H1 (cell line): ENCODE results near the gene TSKU. TPM values are rescaled to one million over a fixed set of nuclear protein-coding genes. Genes with fewer than 3 reads are reported as not detected.
"Not testable (repeated sequence)": the region's sequence is repeated elsewhere in the genome, so short reads cannot be mapped to it uniquely, and the experiment has no call there.

Experiments
- CTCF ChIA-PET: fragments of 300-600 bp; sonication (Branson Sonifier 250); formaldehyde crosslinking; loops from one replicate; lab custom pipeline; 2021; ENCODE audit not compliant: partially characterized antibody; lab: Charles Lee
- POLR2A ChIA-PET: fragments of 300-600 bp; sonication (Branson Sonifier 250); formaldehyde crosslinking; loops from one replicate; lab custom pipeline; 2021; ENCODE audit warnings: inconsistent platforms; ENCODE audit not compliant: partially characterized antibody; lab: Charles Lee
- DNase-seq, 2 experiments: peaks; one replicate each; pipeline versions ENCODE4 v3.0.0 to v3.0.0-alpha.2; 2010 to 2022; ENCODE audit warnings: low spot score in 2 of 2, low read depth in 1 of 2, mixed read lengths in 1 of 2
- FAIRE-seq: peaks from 2 replicates; lab custom pipeline; 2011; peaks lifted over from hg19 to GRCh38; lab: Jason Lieb, UNC
- H2AFZ ChIP-seq: 2 replicates; pipeline ENCODE4 v1.8.1; 2012; ENCODE audit warnings: low read length, inconsistent platforms
- H2AK5ac ChIP-seq: 2 replicates; pipeline ENCODE4 v1.6.1; 2013; ENCODE audit warnings: low read depth, low read length
- H2BK120ac ChIP-seq: replicated peaks from 2 replicates; pipeline ENCODE3; 2013; ENCODE audit warnings: low read depth, low read length, inconsistent platforms
- H2BK12ac ChIP-seq: 2 replicates; pipeline ENCODE4 v1.6.1; 2013; ENCODE audit warnings: low read depth, low read length
- H2BK15ac ChIP-seq: 2 replicates; pipeline ENCODE4 v1.6.1; 2013; ENCODE audit warnings: low read length
- H2BK20ac ChIP-seq: 2 replicates; pipeline ENCODE4 v1.6.1; 2013; ENCODE audit warnings: low read length
- H2BK5ac ChIP-seq: 2 replicates; pipeline ENCODE4 v1.6.1; 2013; ENCODE audit warnings: low read depth, low read length
- H3K14ac ChIP-seq: 2 replicates; pipeline ENCODE4 v1.6.1; 2013; ENCODE audit warnings: inconsistent platforms; ENCODE audit not compliant: insufficient read length
- H3K18ac ChIP-seq: 2 replicates; pipeline ENCODE4 v1.6.1; 2013; ENCODE audit warnings: low read length; ENCODE audit errors: extremely low read depth
- H3K23ac ChIP-seq: 2 replicates; pipeline ENCODE4 v1.6.1; 2013; ENCODE audit warnings: inconsistent platforms; ENCODE audit not compliant: insufficient read length
- H3K23me2 ChIP-seq: 2 replicates; pipeline ENCODE4 v1.6.1; 2013; ENCODE audit warnings: low read depth, low read length
- H3K27ac ChIP-seq: 2 replicates; pipeline ENCODE4 v1.6.1; 2011; ENCODE audit warnings: low read depth, low read length, inconsistent platforms
- H3K27me3 ChIP-seq, 4 experiments: replicated peaks in 1 of 4; 1 replicate in 1 of 4; 2 replicates in 3 of 4; pipeline versions ENCODE4 v1.6.1 to v1.8.1; 2011 to 2013; ENCODE audit warnings: low read length in 3 of 4, mild to moderate bottlenecking in 3 of 4, inconsistent platforms in 2 of 4, mixed read lengths in 2 of 4, moderate library complexity in 1 of 4; ENCODE audit not compliant: control insufficient read depth in 3 of 4, insufficient read depth in 3 of 4; ENCODE audit errors: extremely low read depth in 1 of 4
- H3K36me3 ChIP-seq, 4 experiments: 2 replicates each; pipeline versions ENCODE4 v1.6.1 to v1.8.1; 2011 to 2013; ENCODE audit warnings: mild to moderate bottlenecking in 4 of 4, low read length in 3 of 4, moderate library complexity in 2 of 4, control low read depth in 1 of 4, inconsistent platforms in 1 of 4; ENCODE audit not compliant: insufficient read depth in 4 of 4, control insufficient read depth in 2 of 4
- H3K4ac ChIP-seq: replicated peaks from 2 replicates; pipeline ENCODE3; 2013; ENCODE audit warnings: low read length, low read depth, mixed read lengths, inconsistent platforms; ENCODE audit not compliant: insufficient read length
- H3K4me1 ChIP-seq, 4 experiments: replicated peaks in 1 of 4; 1 replicate in 1 of 4; 2 replicates in 3 of 4; pipeline versions ENCODE4 v1.6.1 to v1.8.1; 2011 to 2013; ENCODE audit warnings: low read length in 3 of 4, inconsistent platforms in 2 of 4, mixed read lengths in 1 of 4; ENCODE audit not compliant: insufficient read depth in 4 of 4, control insufficient read depth in 3 of 4
- H3K4me2 ChIP-seq, 2 experiments: 2 replicates each; pipeline versions ENCODE4 v1.6.1 to v1.8.1; 2011 to 2013; ENCODE audit warnings: low read depth in 2 of 2, low read length in 2 of 2, control low read depth in 1 of 2, inconsistent platforms in 1 of 2, mild to moderate bottlenecking in 1 of 2; ENCODE audit not compliant: insufficient read depth in 1 of 2
- H3K4me3 ChIP-seq, 4 experiments: fragments of 200-600, 300-600 bp in 1 of 4; sonication (generic), shearing (Covaris generic), sonication (Bioruptor Twin) in 1 of 4; 2 replicates each; pipeline versions ENCODE4 v1.5.1 to v1.8.1; 2011 to 2016; ENCODE audit warnings: low read length in 4 of 4, low read depth in 3 of 4, control low read depth in 2 of 4, inconsistent platforms in 2 of 4, mild to moderate bottlenecking in 2 of 4, mixed read lengths in 1 of 4, moderate library complexity in 1 of 4; ENCODE audit not compliant: insufficient read depth in 2 of 4; ENCODE audit errors: extremely low read depth in 1 of 4
- H3K56ac ChIP-seq: replicated peaks from 2 replicates; pipeline ENCODE3; 2013; ENCODE audit warnings: low read depth, mild to moderate bottlenecking, mixed read lengths, low read length, inconsistent platforms; ENCODE audit not compliant: insufficient read length
- H3K79me1 ChIP-seq: 2 replicates; pipeline ENCODE4 v1.6.1; 2013; ENCODE audit warnings: low read depth, low read length, control low read depth
- H3K79me2 ChIP-seq, 2 experiments: 2 replicates each; pipeline versions ENCODE4 v1.6.1 to v1.8.1; 2012 to 2013; ENCODE audit warnings: low read length in 2 of 2, mild to moderate bottlenecking in 2 of 2, inconsistent platforms in 1 of 2; ENCODE audit not compliant: insufficient read depth in 2 of 2, control insufficient read depth in 1 of 2
- H3K9ac ChIP-seq, 4 experiments: replicated peaks in 1 of 4; 1 replicate in 1 of 4; 2 replicates in 3 of 4; pipeline versions ENCODE4 v1.6.1 to v1.8.1; 2011 to 2013; ENCODE audit warnings: low read depth in 3 of 4, low read length in 3 of 4, control low read depth in 2 of 4, mild to moderate bottlenecking in 2 of 4, moderate library complexity in 2 of 4, inconsistent platforms in 1 of 4; ENCODE audit errors: extremely low read depth in 1 of 4
- H3K9me3 ChIP-seq, 2 experiments: 2 replicates each; pipeline versions ENCODE4 v1.6.1 to v1.8.1; 2012 to 2013; ENCODE audit warnings: mild to moderate bottlenecking in 2 of 2, moderate library complexity in 2 of 2, control low read depth in 1 of 2, inconsistent platforms in 1 of 2, low read depth in 1 of 2, low read length in 1 of 2, mixed read lengths in 1 of 2; ENCODE audit not compliant: insufficient read depth in 2 of 2
- H4K20me1 ChIP-seq, 2 experiments: replicated peaks in 1 of 2; 2 replicates each; pipeline versions ENCODE3 to v1.8.1; 2011 to 2013; ENCODE audit warnings: inconsistent platforms in 2 of 2, low read length in 2 of 2, mild to moderate bottlenecking in 1 of 2; ENCODE audit not compliant: insufficient read depth in 2 of 2, control insufficient read depth in 1 of 2
- H4K5ac ChIP-seq: 2 replicates; pipeline ENCODE4 v1.6.1; 2013; ENCODE audit warnings: low read length, low read depth, mixed read lengths, inconsistent platforms; ENCODE audit not compliant: insufficient read length
- H4K8ac ChIP-seq: 2 replicates; pipeline ENCODE4 v1.8.0; 2013; ENCODE audit warnings: mild to moderate bottlenecking, moderate library complexity, low read length, inconsistent platforms; ENCODE audit not compliant: insufficient read depth; ENCODE audit errors: extremely low read depth
- H4K91ac ChIP-seq: replicated peaks from 2 replicates; pipeline ENCODE3; 2013; ENCODE audit warnings: low read length, mixed read lengths, inconsistent platforms; ENCODE audit not compliant: insufficient read length
- EP300 ChIP-seq, 2 experiments: IDR thresholded peaks; 1 replicate in 1 of 2; 2 replicates in 1 of 2; pipeline ENCODE4 v1.6.1; 2011 to 2012; ENCODE audit warnings: low read depth in 2 of 2, low read length in 2 of 2, mild to moderate bottlenecking in 2 of 2, borderline replicate concordance in 1 of 2, inconsistent platforms in 1 of 2, moderate library complexity in 1 of 2
- WGBS, 2 experiments: shearing (Covaris generic) in 1 of 2; methylation state at CpG; one replicate each; pipeline versions ENCODE4 v1.1.6 to v1.1.7; 2013 to 2015; ENCODE audit warnings: low lambda C conversion rate in 2 of 2, mixed read lengths in 2 of 2, inconsistent platforms in 1 of 2, low coverage in 1 of 2, missing lambda C conversion rate in 1 of 2; ENCODE audit not compliant: insufficient replicate concordance in 2 of 2, insufficient coverage in 1 of 2, insufficient read length in 1 of 2; ENCODE audit errors: extremely low coverage in 1 of 2, missing lambda C conversion rate in 1 of 2; 5-methylcytosine and 5-hydroxymethylcytosine counted together
- polyA plus RNA-seq, 7 experiments: library from polyadenylated mRNA; depleted of rRNA in 3 of 7; stranded (reverse) in 5 of 7; unstranded in 2 of 7; fragments of >200 nt in 5 of 7; fragments of 200-250 nt in 2 of 7; gene quantifications; 1 replicate in 5 of 7; 2 replicates in 1 of 7; 4 replicates in 1 of 7; pipeline versions ENCODE4 v1.2.1 to v1.2.3, GENCODE V29; 2011 to 2013; ENCODE audit warnings: missing spikeins in 2 of 7, mixed read lengths in 2 of 7
- total RNA-seq: library from RNA; stranded (reverse); fragmentation: NEBNext Ultra II Directional; extraction: Animal tissue kit (Norgen Biotek cat#: 25700); gene quantifications from 2 replicates; pipeline ENCODE4 v1.2.1, GENCODE V29; 2021

The TSKU gene
- total and polyA plus RNA-seq, 2 of the 8 experiments (the other 6 are each of a cell fraction or from before 2014, with no cell fraction given) = 22.8 to 28.4 TPM

GRCh38 chr11:76815678-76816077, 32.5 kb downstream of the TSKU start:
- H2BK15ac ChIP-seq, DNase-seq, H3K4me2 ChIP-seq, H4K5ac ChIP-seq, H3K4me1 ChIP-seq, H2AK5ac ChIP-seq, H3K14ac ChIP-seq, H3K18ac ChIP-seq, POLR2A ChIA-PET, H2AFZ ChIP-seq, H3K4me3 ChIP-seq, H3K27me3 ChIP-seq, H2BK5ac ChIP-seq, H2BK12ac ChIP-seq, H3K23ac ChIP-seq, H3K9ac ChIP-seq, H3K27ac ChIP-seq, H3K4ac ChIP-seq, H4K20me1 ChIP-seq, H3K79me2 ChIP-seq, H2BK120ac ChIP-seq, H4K91ac ChIP-seq, H4K8ac ChIP-seq, FAIRE-seq, H3K79me1 ChIP-seq, H2BK20ac ChIP-seq, H3K36me3 ChIP-seq, H3K56ac ChIP-seq, H3K23me2 ChIP-seq: not testable (repeated sequence)
- 87% methylated on average over 7 of the region's 7 CpGs; no CpG with 5 or more reads in 1 of the 2 experiments for WGBS, 2 experiments
- peak in 1 of 2 experiments; percentile 61; a peak in 1 of 3 replicates for TF ChIP-seq EP300 (IDR thresholded peaks at IDR 0.05; ENCODE audit: borderline replicate concordance in 1 of 2, low read depth in 2 of 2, low read length in 2 of 2)
- CTCF ChIA-PET = interaction anchor here (1.6 kb wide), 1 partner anchor 103 kb away, joined by 5 read pairs; no protein-coding TSS in a partner anchor
- peaks cover 26 to 27% of the 10 kb centered on the region in 2 experiments for H3K9me3 ChIP-seq
